IMR-90 (cell line): ENCODE data around the gene ABCC3.

ENCODE experiments used
- BHLHE40 ChIP-seq: fragments of 150-350 bp; IDR thresholded peaks from 2 replicates; pipeline ENCODE4 v1.6.1; 2016; ENCODE audit warnings: mild to moderate bottlenecking, low read depth, low read length
- CEBPB ChIP-seq: IDR thresholded peaks from 2 replicates; pipeline ENCODE4 v1.6.1; 2012; ENCODE audit warnings: low read depth, low read length, improper control_type of control experiment
- CTCF ChIP-seq: conservative IDR thresholded peaks from 2 replicates; pipeline ENCODE4 v1.5.1; 2012; ENCODE audit warnings: mild to moderate bottlenecking, low read depth, low read length, improper control_type of control experiment
- FOS ChIP-seq: fragments of 150-350 bp; IDR thresholded peaks from 2 replicates; pipeline ENCODE4 v1.6.1; 2016; ENCODE audit warnings: low read depth, low read length
- MAZ ChIP-seq: IDR thresholded peaks from 2 replicates; pipeline ENCODE4 v1.6.1; 2012; ENCODE audit warnings: low read depth, mild to moderate bottlenecking, low read length, improper control_type of control experiment, moderate library complexity, borderline replicate concordance
- MXI1 ChIP-seq: IDR thresholded peaks from 2 replicates; pipeline ENCODE4 v1.6.1; 2012; ENCODE audit warnings: low read depth, mild to moderate bottlenecking, low read length, moderate library complexity, borderline replicate concordance
- NFE2L2 ChIP-seq: fragments of 150-350 bp; IDR thresholded peaks from 2 replicates; pipeline ENCODE4 v1.6.1; 2016; ENCODE audit warnings: low read depth, mild to moderate bottlenecking, low read length
- POLR2A ChIP-seq: IDR thresholded peaks from 2 replicates; pipeline ENCODE4 v1.6.1; 2012; ENCODE audit warnings: mild to moderate bottlenecking, low read depth, low read length
- RAD21 ChIP-seq: IDR thresholded peaks from 2 replicates; pipeline ENCODE4 v1.6.1; 2012; ENCODE audit warnings: low read length, improper control_type of control experiment
- RFX5 ChIP-seq: IDR thresholded peaks from 2 replicates; pipeline ENCODE4 v1.8.0; 2012; ENCODE audit warnings: low read depth, mild to moderate bottlenecking, low read length, moderate library complexity
- SMC3 ChIP-seq: fragments of 150-350 bp; IDR thresholded peaks from 2 replicates; pipeline ENCODE4 v1.6.1; 2016; ENCODE audit warnings: low read depth, mild to moderate bottlenecking, antibody characterized with exemption, low read length, moderate library complexity
- USF2 ChIP-seq: fragments of 150-350 bp; IDR thresholded peaks from 2 replicates; pipeline ENCODE4 v1.6.1; 2017; ENCODE audit warnings: mild to moderate bottlenecking, antibody characterized with exemption, low read length, low read depth

GRCh38 chr17:50682441-50682840, 47.8 kb downstream of the ABCC3 start:
- TF ChIP-seq CTCF (no peak), POLR2A (no peak), CEBPB (no peak), RAD21 (no peak), FOS (no peak), MXI1 (no peak), SMC3 (no peak), RFX5 (no peak), NFE2L2 (no peak), BHLHE40 (no peak), USF2 (no peak), MAZ (no peak)
